HepG2 (cell line): ENCODE results near the gene TSHZ2.

Source experiments
- CTCF ChIP-seq: sonication (generic); formaldehyde crosslinking; IDR thresholded peaks from 2 replicates; pipeline ENCODE4 v1.5.0; 2020; ENCODE audit warnings: mild to moderate bottlenecking, missing genetic modification reagents, moderate library complexity
- ELF1 ChIP-seq: sonication (generic); formaldehyde crosslinking; IDR thresholded peaks from 2 replicates; pipeline ENCODE4 v1.4.0; 2020; ENCODE audit warnings: missing genetic modification reagents
- JUN ChIP-seq: sonication (generic); formaldehyde crosslinking; IDR thresholded peaks from 2 replicates; pipeline ENCODE4 v1.4.0; 2020; ENCODE audit warnings: mild to moderate bottlenecking, missing genetic modification reagents
- KDM2A ChIP-seq: sonication (generic); formaldehyde crosslinking; IDR thresholded peaks from 2 replicates; pipeline ENCODE4 v1.4.0; 2020; ENCODE audit warnings: low read depth, missing genetic modification reagents, borderline replicate concordance
- TAF1 ChIP-seq: sonication (generic); formaldehyde crosslinking; IDR thresholded peaks from 2 replicates; pipeline ENCODE4 v1.4.0; 2020; ENCODE audit warnings: missing genetic modification reagents
- ZBTB8A ChIP-seq: sonication (generic); formaldehyde crosslinking; IDR thresholded peaks from 2 replicates; pipeline ENCODE4 v1.4.0; 2020; ENCODE audit warnings: mild to moderate bottlenecking, low read depth, missing genetic modification reagents, borderline replicate concordance

DNA sequence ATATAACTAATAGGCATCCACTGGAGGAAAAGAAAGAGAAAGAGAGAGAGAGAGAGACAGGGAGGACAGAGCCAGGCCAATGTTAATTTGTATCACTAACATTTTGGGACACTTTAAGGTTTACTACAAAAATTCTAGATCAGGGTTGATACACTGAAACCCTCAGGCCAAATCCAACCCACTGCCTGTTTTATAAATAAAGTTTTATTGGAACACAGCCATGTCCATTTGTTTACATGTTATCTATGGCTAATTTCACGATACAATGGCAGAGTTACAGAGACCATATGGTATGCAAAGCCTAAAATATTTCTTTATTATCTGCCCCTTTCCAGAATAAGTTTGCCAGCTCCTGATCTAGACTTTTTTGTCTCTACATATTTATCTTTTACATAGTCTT is 357.6 kb downstream of the TSHZ2 start:
- no peak for TF ChIP-seq JUN (CRISPR knock-in tag)
- no peak for TF ChIP-seq ELF1 (CRISPR knock-in tag)
- no peak for TF ChIP-seq KDM2A (CRISPR knock-in tag)
- no peak for TF ChIP-seq TAF1
- TF ChIP-seq CTCF (CRISPR knock-in tag) = no peak
- TF ChIP-seq ZBTB8A (CRISPR knock-in tag) = no peak
